ENCODE results near the gene NSUN2.
"Not testable (repeated sequence)": the region's sequence is repeated elsewhere in the genome, so short reads cannot be mapped to it uniquely, and the experiment has no call there.

NSUN2 gene

GRCh38 chr5:6632888-6633468, at the start of gene NSUN2, which contains the start of gene SRD5A1:
Gene NSUN2, minus strand, starts transcription at chr5:6633044. Its CDS starts 65 bp downstream, at chr5:6632979.
Gene SRD5A1, plus strand, starts transcription at chr5:6633440. Its CDS starts 137 bp downstream, at chr5:6633577.
- peak; percentile 89 for DNase-seq

DNA sequence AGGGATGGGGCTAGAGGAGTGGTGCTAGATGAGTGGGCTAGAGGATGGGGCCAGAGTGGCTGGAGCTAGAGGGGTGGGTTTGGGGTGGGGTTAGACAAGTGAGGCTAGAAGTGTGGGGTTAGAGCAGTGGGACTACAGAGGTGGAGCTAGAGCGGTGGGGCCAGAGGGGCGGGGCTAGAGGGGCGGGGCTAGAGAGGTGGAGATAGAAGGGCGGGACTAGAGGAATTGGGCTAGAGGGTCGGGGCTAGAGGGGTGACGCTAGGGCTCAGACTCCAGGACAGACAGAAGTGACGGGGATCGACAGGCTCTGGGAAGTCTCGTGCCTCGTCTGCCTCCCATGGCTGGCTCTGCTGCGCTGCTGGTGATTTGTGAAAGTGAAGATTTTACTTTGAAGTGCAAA, 49.4 kb upstream of the NSUN2 start:
- no peak for DNase-seq

DNA sequence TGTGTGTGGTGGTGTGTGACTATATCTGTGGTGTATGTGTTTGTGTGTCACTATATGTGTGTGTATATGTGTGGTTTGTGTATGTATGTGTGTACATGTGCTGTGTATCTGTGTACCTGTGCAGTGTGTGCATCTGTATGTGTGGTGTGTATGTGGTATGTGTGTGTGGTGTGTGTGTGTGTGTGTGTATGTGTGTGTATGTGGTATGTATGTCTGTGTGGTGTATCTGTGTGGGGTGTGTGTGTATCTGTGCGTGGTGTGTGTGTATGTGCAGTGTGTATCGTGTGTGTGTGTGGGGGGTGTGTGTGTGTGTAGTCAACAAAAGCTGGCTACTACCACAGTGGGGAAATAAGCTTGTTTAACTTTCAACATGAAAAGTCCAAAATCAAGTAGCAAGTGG, 48.8 kb upstream of the NSUN2 start:
- no peak for DNase-seq

GRCh38 chr5:6680922-6681321, 48.1 kb upstream of the NSUN2 start:
- DNase-seq: no peak

DNA sequence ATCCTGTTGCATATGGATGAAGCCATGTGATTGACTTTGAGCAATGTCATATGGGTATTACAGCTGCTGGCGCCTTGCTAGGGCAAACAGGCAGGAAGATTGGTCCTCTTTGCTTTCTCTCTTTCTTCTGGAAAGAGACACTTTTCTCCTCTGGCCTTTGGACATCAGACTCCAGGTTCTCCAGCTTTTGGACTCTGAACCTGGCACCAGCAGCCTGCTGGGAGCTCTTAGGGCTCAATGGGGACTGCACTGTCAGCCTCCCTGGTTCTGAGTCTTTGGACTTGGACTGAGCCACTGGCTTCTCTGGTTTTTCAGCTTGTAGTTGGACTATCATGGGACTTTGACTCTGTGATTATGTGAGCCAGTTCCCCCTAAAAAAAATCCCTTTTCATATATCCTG, 45.5 kb upstream of the NSUN2 start:
- no peak for DNase-seq

GRCh38 chr5:6676702-6677101, 43.9 kb upstream of the NSUN2 start:
- no peak for DNase-seq

GRCh38 chr5:6675784-6676491, 43.1 kb upstream of the NSUN2 start:
- DNase-seq: no peak

- DNase-seq: no peak
These were observed 42.0 kb upstream of the NSUN2 start for GRCh38 chr5:6674886-6675285.

DNA sequence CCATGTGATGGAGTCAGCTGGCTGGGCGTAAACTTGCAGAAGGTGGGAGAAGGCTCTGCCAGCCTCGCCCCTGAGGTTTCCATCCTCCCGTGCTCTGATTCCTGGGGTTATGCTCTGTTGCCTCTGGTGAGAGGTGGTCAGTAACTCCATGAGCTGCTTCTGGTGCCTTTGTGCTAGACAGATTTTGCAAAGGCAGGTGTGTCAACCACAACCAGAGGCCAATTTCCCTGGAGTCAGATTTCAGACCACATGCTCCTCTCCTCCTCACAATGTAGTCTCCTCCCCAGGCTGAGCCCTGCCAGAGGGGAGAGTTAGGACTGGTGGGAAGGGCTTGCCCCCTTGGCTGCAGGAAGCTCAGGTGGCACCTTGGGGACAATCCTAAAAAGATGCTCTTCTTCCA, 41.6 kb upstream of the NSUN2 start:
- no peak for DNase-seq

GRCh38 chr5:6673963-6674362, 41.1 kb upstream of the NSUN2 start:
- DNase-seq: no peak

- no peak for DNase-seq
These were observed 40.2 kb upstream of the NSUN2 start for GRCh38 chr5:6673031-6673430.

DNA sequence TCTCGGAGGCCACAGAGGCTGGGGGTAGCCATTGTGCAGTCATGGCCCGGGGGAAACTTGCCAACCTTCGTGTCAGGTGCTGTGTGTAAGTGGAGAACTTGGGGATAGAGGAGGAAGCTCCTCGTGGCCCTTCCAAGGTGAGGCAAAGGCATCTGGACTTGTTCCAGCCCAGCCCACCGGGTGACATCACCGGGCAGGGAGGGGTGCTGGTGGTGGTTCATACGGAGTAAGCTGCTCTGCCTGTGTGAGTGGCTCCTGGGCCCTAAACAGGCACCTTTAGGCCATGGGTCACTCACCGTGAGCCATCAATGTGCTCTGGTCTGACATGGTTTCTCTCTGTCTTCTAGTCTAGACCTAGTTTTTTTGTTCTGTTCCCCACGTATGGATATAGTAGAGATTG, 35.9 kb upstream of the NSUN2 start:
- DNase-seq: not testable (repeated sequence)

DNA sequence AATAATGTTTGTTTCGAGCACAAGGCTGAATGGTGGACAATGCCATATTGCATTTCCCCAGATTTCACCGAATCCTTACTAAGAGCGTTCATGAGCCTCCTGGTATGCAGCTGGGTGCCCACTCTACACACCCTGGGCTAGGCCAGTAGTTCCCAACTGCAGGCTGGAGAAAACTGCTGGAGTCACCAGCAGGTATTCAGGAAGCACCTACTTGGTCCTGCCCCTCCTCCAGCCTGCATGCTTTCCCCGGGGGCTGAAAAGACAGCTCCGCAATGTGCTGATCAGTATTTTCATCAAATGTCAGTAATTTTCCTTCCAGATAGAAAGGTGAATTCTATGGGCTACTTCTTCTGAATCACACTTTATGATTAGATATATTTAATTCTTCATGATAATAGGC, 34.8 kb upstream of the NSUN2 start:
- no peak for DNase-seq

DNA sequence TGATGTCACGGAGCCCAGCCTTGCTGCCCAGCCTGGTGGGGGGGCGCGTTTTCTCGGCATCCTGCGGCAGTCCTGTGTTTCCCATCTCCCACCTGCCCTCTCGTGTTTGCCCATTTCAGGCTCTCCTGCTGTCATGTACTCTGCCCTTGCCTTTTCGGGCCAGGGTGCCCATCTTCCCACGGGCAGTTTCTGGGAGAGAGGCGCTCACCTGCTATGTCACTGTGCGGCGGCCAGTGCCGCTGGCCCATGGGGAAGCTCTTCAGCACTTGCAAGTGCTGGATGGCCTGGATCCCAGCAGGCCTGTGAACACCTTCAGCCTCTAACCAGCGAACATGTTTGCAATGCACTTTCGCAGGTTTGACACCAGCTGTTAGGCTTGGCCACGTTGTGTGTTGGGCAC, 33.9 kb upstream of the NSUN2 start:
- no peak for DNase-seq

DNA sequence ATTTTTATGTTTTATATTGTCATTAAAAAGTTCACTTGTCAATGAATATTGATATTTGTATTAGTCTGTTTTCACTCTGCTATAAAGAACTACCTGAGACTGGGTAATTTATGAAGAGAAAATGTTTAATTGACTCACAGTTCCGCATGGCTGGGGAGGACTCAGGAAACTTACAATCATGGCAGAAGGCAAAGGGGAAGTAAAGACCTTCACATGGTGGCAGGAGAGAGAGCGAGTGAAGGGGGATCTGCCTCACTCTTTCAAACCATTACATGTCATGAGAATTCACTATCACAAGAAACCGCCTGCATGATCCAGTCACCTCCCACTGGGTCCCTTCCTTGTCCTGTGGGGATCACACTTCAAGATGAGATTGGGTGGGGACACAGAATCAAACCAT, 27.8 kb upstream of the NSUN2 start:
- no peak for DNase-seq

DNA sequence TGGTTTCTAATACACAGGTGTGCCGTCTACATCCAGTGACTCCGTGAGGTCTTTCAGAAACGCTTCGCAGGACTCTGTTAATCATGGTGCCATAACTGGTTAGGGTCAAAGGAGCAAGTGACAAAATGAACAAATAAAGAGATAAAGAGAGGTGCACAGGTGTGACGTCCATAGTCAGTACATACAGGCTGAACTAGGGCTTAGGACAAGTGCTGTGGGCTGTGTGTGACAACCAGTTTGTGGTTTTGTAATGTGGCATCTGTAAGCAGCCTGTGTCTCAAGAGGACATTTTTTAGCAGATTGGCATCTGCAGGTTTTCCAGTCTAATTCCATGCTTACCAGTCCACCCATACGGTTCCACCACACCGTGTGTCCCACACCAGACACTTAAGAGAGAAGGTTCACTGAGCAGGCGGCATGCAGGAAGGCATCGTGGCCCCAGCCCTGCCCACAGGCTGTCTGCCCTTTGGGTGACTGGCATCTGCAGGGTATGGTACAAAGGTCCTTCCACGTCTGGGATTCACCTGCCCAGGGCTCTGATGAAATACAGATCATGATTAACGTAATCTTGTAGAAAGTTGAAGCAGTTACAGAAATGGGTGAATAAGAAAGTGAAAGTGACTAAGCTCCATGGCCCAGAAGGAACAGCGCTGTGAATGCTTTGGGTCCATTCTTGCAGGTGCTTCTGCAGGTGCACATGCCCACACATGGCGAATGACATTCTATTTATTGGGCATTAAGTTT, 27.3 kb upstream of the NSUN2 start:
- DNase-seq: no peak

DNA sequence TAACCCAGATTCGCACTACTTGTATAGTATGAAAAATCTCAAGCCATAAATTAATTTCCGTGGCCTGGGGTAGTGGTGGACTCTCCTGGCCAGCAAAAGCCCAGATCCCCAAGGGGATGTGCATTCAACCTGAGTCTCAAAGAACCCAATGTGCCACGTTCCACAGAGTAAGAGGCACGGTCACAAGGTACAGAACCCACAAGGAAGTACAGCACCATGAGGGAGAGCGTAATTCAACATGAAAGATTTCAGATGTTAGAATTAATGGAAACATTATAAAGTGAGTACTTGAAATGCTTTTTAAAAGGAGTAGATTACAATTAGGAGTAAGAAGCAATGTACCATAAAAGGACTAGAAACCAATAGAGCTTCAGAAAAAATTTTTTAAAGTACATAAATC, 23.8 kb upstream of the NSUN2 start:
- no peak for DNase-seq

GRCh38 chr5:6655432-6655831, 22.6 kb upstream of the NSUN2 start:
- no peak for DNase-seq

DNA sequence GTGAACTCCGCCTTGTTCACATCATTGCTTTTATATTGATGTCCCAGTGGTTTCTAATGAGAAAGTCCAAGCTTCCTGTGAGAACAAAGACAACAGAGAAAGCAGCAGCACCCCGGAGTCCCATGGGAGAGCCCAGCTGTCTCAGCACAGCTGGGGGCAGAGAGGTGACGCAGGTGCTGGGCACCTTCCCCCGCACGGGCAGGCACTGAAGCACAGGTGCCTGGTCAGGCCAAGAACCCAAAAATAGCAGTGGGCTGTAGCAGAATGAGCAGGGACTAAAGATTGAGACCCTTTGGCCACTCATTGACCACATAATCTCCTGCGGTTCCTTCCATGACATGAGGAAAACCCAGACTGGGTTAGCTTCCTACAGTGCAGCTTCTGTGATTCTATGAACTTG, 19.2 kb upstream of the NSUN2 start:
- DNase-seq: no peak

- DNase-seq: no peak
These were observed 16.8 kb upstream of the NSUN2 start for GRCh38 chr5:6649681-6650080.

DNA sequence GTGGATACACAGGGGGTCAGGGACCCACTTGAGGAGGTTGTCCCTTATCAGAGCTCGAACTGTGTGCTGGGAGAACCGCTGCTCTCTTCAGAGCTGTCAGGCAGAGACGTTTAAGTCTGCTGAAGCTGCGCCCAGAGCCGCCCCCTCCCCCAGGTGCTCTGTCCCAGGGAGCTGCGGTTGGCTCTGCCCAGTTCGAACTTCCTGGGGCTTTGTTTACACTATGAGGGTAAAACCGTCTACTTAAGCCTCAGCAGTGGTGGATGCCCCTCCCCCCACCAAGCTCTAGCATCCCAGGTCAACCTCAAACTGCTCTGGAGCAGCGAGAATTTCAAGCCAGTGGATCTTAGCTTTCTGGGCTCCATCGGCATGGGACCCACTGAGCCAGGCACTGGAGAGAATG, 16.3 kb upstream of the NSUN2 start:
- DNase-seq: no peak

DNA sequence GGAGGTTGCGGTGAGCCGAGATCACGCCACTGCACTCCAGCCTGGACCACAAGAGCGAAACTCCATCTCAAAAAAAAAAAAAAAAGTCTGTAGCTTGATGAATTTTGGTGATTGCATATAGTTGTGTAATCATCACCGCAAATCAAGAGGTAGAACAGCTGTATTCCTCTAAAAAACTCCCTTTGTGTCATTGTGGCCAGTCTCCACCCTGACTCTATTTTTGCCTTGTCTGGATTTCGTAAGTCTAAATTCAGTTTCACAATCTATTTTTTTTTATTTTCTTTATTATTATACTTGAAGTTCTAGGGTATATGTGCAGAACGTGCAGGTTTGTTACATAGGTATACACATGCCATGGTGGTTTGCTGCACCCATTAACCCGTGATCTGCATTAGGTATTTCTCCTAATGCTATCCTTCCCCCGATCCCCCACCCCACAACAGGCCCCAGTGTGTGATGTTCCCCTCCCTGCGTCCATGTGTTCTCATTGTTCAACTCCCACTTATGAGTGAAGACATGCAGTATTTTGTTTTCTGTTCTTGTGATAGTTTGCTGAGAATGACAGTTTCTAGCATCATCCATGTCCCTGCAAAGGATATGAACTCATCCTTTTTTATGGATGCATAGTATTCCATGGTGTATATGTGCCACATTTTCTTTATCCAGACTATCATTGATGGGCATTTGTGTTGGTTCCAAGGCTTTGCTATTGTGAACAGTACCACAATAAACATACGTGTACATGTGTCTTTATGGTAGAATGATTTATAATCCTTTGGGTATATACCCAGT, 12.9 kb upstream of the NSUN2 start:
- not testable (repeated sequence) for DNase-seq

- DNase-seq: no peak
These were observed 12.0 kb upstream of the NSUN2 start for GRCh38 chr5:6644794-6645241.

All from CD4-positive, alpha-beta T cell treated with Interleukin-4 for 4 hours (primary cell).